Cardiac septum (tissue), 1 donor: ENCODE data around the gene KDM6B. TPM values are rescaled to one million over a fixed set of nuclear protein-coding genes. Genes with fewer than 3 reads are reported as not detected.
"Not testable (repeated sequence)": the region's sequence is repeated elsewhere in the genome, so short reads cannot be mapped to it uniquely, and the experiment has no call there.

ENCODE experiments used
- DNase-seq: peaks from one replicate; pipeline ENCODE4 v3.0.0-alpha.2; 2020; ENCODE audit warnings: low spot score
- intact Hi-C: fragments of 100-400 bp; cut with DNase I; formaldehyde crosslinking; loops from one replicate; pipeline ENCODE4 v1.14.0; 2022
- total RNA-seq: library from RNA; stranded (reverse); fragmentation: NEBNext Ultra II Directional; extraction: Animal tissue kit (Norgen Biotek cat#: 25700); gene quantifications from one replicate; pipeline ENCODE4 v1.2.1, GENCODE V29; 2021
- donor health status: DM: no; HTN: no; CAD: no.

Gene KDM6B
- total RNA-seq, 1 donor from 2014 or later, result 22.1 TPM

GRCh38 chr17:7859028-7859427, 25.0 kb downstream of the KDM6B start:
- no peak for DNase-seq
- intact Hi-C loops, result no loop called here

- intact Hi-C loops, result loop anchor here (1.0 to 2.0 kb wide), 2 partner anchors 126 to 194 kb away; no protein-coding TSS in a partner anchor
- no peak for DNase-seq
Observed at GRCh38 chr17:7862692-7863437, 28.8 kb downstream of the KDM6B start.

GRCh38 chr17:7864384-7864783, 30.4 kb downstream of the KDM6B start:
- intact Hi-C loops, DNase-seq: not testable (repeated sequence)

- DNase-seq, result no peak
- intact Hi-C loops, result no loop called here
Observed at GRCh38 chr17:7864995-7865650, 31.1 kb downstream of the KDM6B start.

- DNase-seq, result no peak
- intact Hi-C loops, result no loop called here
Observed at GRCh38 chr17:7867881-7868329, 33.9 kb downstream of the KDM6B start.

GRCh38 chr17:7873051-7873450, 39.0 kb downstream of the KDM6B start:
- intact Hi-C loops, result no loop called here
- DNase-seq, result no peak

- intact Hi-C loops, result no loop called here
Observed at GRCh38 chr17:7875804-7876370, 41.9 kb downstream of the KDM6B start.

GRCh38 chr17:7878234-7878633, 44.2 kb downstream of the KDM6B start:
- intact Hi-C loops, result no loop called here
- no peak for DNase-seq

More at GRCh38 chr17:7875804-7876370, 41.9 kb downstream of the KDM6B start:
- DNase-seq, result no peak

GRCh38 chr17:7880076-7880868, 46.3 kb downstream of the KDM6B start:
- intact Hi-C loops, result no loop called here
- DNase-seq, result no peak

- DNase-seq, result no peak
- intact Hi-C loops, result no loop called here
Observed at GRCh38 chr17:7881276-7882054, 47.4 kb downstream of the KDM6B start.

- intact Hi-C loops, result no loop called here
- no peak for DNase-seq
Observed at GRCh38 chr17:7882068-7882467, 48.1 kb downstream of the KDM6B start.

GRCh38 chr17:7882629-7883028, 48.6 kb downstream of the KDM6B start:
- no peak for DNase-seq
- intact Hi-C loops, result no loop called here

Other genes starting within 250 kb of the KDM6B start
- gene SOX15, start 244.1 kb upstream of the KDM6B start, total RNA-seq, result 1.1 TPM
- gene FXR2, start 219.3 kb upstream of the KDM6B start, total RNA-seq, result 83.5 TPM
- gene SAT2, start 206.4 kb upstream of the KDM6B start, total RNA-seq, result 60.3 TPM
- 0.62 TPM for gene SHBG, start 204.1 kb upstream of the KDM6B start, total RNA-seq
- gene ATP1B2, start 183.3 kb upstream of the KDM6B start, total RNA-seq, result 2.7 TPM
- gene TP53, start 146.7 kb upstream of the KDM6B start, total RNA-seq, result 17.5 TPM
- 3.2 TPM for gene WRAP53, start 145.7 kb upstream of the KDM6B start, total RNA-seq
- gene EFNB3, start 129.0 kb upstream of the KDM6B start, total RNA-seq, result 0.78 TPM
- 0.16 TPM for gene DNAH2, start 116.5 kb upstream of the KDM6B start, total RNA-seq
- 14.7 TPM for gene TMEM88, start 20.8 kb downstream of the KDM6B start, total RNA-seq
- gene NAA38, start 23.3 kb downstream of the KDM6B start, total RNA-seq, result 68.8 TPM
- gene CYB5D1, start 23.8 kb downstream of the KDM6B start, total RNA-seq, result 12.2 TPM
- 14.2 TPM for gene CHD3, start 54.6 kb downstream of the KDM6B start, total RNA-seq
- gene RNF227, start 82.1 kb downstream of the KDM6B start, total RNA-seq, result 1.00 TPM
- 0.43 TPM for gene KCNAB3, start 95.6 kb downstream of the KDM6B start, total RNA-seq
- 114 TPM for gene TRAPPC1, start 97.7 kb downstream of the KDM6B start, total RNA-seq
- gene CNTROB, start 98.0 kb downstream of the KDM6B start, total RNA-seq, result 12.0 TPM
- gene GUCY2D, start 168.4 kb downstream of the KDM6B start, total RNA-seq, result not detected
- not detected for gene ALOX15B, start 204.8 kb downstream of the KDM6B start, total RNA-seq